NOMO-1 treated with DMSO at 0.1 percent for 48 hours (cell line): ENCODE measurements around the gene UTS2B.

Source experiments
- DNase-seq: peaks from one replicate; lab custom pipeline; 2025; ENCODE audit not compliant: unreplicated experiment; lab: John Stamatoyannopoulos, UW

The UTS2B gene, protein sequence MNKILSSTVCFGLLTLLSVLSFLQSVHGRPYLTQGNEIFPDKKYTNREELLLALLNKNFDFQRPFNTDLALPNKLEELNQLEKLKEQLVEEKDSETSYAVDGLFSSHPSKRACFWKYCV

DNA sequence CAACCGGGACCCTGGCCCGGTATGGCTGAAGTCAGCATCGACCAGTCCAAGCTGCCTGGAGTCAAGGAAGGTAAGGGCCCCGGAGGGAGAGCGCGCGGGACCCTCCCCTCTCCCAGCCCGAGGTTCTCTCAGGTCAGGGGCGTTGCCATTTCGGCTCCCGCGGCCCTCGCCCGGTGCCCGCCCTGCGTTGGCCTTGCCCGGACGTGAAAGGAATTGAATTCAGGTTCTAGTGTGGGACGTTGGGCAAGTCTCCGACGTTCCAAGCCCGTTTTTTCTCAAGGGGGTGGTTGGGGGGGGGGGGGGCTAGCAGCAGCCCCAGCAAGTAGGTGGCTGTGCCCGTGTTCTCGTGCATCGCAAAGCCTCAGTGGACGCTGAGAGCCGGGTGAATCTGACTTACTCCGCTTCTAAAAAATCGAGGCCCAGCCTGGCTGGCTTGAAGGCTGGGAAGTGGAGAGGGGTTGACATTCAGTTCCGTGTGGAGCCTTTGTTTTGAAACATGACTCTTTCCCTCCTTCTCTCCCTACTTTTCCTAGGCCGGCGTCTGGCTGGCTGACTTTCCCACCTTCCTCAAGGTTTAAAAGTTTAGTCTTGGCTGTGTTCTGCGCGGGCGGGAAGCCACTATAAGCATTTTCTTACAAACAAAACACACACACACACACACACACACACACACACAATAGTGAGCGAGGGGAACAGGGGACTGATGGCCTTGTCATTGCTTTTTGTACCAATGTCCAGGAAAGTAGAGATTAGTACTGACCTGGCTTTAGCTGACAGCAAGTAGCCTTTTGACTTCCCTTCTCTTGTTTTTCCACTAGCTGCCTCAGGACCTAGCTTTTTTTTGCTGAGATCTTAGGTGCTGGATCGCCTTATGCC is at the start of gene UTS2B:
UTS2B (minus strand) TSS at position 873 of the 876 bp plus-strand sequence. CDS start 48,337 bp downstream, outside the sequence.
- peak; percentile 32 for DNase-seq

DNA sequence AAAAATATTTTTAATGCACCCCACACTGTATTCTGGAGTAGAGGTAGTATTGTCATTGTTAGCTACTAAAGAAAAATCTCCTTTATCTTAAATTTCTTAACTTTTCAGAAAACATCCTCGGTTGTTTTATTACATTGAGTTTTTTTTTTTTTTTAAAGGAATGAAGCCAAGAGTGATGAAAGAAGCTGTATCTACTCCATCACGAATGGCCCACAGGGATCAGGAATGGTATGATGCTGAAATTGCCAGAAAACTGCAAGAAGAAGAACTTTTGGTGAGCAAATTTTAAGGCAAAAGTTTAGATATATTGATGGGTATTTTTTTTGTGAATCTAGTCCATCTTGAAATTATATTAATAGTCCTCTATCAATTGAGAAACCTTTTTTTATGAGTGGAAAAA is 49.7 kb upstream of the UTS2B start:
- DNase-seq: no peak

DNA sequence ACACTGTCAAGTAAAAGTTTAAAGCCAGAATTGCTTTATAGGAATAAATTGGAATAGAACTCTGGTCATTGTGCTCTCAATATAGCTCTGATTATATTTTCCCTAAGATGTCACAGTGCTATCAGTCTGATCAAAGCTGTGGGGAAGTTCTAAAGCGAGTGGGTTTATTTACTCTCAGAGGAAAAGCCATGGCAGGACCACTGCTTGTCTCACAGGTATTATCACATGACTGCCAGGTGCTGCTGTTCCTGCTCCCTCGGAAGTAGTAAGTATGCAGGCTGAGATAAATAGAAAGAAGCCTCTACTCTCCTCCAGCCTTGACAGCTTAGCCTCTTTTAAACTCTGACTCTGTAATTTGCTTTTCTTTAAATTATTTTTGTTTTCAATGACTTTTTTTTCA is 49.1 kb upstream of the UTS2B start:
- no peak for DNase-seq

DNA sequence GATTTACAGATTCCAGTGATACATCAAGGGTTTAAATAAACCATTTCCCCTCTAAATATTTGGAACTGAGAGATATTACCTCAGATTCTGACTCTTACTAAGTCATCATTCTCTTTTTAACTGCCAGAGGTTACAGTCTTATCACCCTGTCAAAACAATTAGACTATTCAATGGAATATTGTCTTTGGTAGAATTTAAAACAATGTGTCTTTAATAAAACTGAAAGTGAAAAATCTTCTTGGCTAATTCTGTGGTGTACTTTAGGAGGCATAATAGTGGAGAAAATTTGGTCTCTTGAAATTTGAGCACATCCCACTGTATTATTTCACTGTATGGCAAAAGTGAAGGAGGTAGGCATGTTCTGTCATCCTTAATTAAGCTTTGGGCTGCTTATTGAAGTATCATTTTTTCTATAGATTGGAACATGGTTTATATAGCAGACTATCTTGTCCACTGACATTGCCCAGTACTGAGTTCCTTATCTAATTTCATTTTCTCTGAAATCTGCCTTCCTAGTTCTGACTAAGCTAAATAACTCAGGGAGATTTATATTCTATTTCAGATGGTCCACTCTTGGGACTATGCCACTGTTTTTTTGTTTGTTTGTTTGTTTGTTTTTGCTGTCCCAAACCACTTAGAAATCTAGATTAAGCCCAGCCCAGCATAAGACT is 48.0 kb upstream of the UTS2B start:
- DNase-seq: no peak

DNA sequence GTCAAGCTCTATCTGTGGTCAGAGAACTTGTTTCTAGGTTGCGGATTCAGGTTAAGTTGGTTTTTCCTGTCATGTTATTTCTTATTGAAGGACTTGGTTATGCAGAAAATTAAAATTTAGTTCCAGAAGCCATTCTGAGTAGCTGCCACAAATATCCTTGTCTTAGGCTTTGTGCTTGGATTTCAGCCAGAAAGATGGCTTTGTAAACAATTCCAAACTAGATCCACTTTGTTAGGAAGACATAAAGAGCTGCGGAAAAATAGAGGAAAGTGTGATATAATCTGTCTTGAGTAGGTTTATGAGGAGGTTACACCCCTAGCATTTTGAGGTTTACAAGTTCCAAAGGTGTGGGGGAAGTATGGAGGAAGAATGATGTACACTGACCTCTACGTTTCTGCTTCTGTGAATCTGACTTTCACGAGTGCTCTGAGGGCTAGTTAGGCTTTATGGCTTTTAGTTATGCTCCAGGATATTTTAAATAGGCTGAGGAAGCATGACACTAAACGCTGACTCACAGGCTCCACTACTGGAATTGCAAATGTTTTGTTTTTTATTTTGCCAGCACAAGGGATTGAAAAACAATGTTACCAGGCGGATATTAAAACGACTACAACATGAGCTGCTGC is 46.3 kb upstream of the UTS2B start:
- DNase-seq: no peak

DNA sequence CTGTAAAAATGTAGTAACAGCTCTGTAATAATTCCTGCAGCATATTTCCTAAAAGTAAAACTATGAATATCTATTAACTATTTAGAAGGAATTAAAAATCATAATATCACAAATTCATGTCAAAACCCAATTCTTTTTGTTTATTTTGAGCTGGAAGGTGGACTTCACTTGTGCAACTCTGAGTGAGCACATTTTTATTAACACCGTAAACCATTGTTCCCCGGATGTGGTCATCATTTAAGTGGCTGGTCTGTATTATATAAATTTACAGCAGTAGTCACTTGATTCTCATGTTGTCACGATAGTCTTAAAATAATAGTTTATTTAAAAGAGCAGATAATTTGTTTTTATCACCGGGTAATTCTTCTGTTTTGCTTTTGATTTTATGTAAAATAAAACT is 43.0 kb upstream of the UTS2B start:
- no peak for DNase-seq

DNA sequence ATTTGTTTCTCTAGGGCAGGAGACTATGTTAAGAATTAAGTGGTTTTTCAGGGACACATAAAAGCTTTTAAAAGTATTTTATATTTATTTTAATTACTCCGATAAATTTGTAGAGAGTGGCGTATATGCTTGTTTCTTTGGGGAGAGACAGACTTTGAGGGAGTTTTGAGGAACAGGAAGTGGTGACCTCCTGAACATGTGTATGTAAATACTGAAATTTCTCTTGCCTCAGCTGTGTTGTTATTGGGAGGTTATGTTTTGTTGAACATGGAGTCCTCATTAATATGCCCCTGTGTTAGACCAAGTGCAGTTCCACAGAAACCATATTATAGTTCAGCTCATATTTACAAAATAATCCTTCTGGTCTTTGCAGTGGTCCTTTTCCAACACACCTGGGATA is 41.8 kb upstream of the UTS2B start:
- DNase-seq: peak; percentile 33

DNA sequence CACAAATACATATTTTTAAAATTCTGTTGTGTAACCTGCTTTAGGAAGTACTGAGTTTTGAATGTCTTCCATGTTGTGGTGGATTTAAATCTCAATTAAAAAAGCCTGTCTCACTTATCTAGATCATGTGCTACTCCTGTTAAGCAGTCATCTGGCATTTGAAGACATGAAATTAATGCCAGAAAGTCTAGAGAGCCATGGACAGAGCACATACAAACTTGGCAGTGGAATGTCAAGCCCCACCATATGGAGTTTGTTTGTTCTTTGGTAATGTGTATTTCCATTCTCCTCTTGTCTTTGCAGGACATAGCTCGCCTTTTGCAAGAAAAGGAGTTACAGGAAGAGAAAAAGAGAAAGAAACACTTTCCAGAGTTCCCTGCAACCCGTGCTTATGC is 39.3 kb upstream of the UTS2B start:
- DNase-seq: no peak

DNA sequence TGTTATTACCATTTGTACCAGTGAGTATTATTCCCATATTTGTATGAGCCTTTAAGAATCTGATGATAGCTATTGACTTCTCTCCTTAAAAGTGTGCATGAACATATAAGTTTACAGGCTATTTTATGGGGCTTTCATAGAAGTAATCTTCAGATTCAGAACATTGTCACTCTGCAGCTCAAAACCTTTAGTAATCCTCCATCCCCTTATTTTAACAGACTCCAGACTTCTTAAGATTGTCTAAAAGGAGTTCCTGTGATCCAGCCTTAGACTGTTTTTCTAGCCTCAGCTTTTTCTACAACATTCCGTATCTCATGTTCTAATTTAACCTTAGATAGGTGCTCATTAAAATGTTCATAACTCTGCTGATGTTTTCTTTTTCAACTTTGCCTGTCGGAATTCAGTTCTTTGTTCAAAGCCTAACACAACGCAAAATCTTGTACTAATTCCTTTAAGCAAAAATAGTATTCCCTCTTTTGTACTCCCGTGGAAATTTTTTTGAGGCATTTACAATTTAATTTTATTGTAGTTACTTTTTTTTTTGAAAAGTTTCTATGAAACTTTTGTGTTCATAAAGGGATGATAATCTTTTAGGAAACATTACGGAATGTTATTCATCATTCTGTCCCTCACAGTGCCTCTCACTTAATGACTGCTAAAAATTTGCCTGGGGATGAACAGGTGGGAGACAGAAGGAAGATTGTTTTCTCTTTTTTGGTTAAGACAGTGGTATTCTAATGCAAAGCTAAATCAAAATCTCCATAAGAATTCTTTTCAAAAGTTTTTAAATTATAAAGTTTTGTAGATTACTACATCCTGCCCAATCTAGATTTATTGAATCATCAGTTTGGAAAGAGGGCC is 38.7 kb upstream of the UTS2B start:
- no peak for DNase-seq

DNA sequence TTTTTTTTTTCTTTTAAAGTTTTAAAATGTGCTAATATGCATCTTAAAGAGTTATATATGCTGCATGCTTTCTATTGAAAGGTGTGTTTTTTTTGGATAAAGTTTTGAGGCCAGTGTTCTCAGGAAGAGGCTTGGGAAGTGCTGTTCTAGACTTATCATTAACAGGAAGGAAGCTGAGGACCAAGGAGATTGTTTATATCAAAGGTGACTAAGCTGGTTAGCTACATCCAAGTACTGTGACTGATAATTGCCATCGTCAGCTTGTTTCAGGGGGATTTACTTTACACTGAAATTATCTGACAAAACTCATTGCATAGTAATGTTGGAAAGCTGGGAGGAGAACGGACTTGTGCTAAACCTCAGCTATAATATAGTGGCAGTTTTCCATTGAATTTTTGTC is 36.3 kb upstream of the UTS2B start:
- DNase-seq: no peak

DNA sequence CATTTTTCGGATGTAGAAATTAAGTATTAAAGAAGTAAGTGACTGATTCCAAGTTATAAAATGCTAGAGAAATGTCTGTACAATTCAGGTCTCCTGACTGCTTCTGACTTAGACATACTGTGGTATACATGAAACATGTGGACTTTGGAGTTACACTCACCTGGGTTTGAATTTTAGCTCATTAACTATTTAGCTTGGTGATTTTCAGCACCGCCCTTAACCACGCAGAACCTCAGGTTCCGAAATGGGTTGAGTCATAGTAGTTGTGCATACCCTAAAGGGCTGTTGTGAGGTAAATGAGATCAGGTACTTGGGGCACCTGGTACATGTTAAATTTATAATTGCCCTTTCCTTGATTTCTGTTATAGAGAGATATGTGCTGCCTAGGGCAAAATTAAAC is 32.9 kb upstream of the UTS2B start:
- DNase-seq: no peak

DNA sequence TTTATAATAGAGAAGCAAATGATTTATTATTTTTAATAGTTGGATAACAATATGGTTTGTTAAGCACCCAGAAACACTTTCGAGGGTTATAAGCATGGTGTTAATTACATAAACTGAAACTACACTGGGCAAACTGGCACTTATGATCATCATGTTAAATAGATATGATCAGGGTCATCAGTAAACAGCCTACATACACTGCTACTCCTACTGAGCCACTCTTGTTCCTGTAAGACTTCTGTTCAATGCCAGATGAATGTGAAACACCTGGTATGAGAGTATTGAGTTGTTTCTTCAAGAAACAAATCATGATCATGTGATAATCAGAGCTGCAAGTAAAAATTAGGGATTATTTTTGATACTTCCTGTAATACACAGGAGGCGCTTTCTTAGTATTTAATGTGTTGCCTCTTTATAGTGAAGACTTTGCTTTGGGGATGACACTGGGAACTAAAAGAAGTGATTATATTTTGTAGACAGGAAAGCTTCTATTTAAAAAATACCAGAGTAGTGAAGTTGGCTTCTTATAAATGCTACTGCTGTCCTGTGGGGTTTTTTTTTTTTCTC is 32.3 kb upstream of the UTS2B start:
- no peak for DNase-seq

DNA sequence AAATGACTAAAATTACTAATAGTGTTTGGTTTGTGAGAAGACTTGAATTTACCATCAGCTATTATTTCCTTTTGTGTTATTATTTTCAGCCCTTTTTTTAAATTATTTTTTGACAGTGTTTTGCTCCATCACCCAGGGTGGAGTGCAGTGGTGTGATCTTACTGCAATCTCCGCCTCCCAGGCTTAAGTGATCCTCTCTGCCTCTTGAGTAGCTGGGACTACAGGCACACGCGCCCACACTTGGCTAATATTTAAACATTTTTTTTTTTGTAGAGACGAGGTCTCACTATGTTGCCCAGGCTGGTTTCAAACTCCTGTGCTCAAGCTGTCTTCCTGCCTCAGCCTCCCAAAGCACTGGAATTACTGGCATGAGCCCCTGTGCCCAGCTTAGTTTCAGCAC is 31.7 kb upstream of the UTS2B start:
- DNase-seq: no peak

DNA sequence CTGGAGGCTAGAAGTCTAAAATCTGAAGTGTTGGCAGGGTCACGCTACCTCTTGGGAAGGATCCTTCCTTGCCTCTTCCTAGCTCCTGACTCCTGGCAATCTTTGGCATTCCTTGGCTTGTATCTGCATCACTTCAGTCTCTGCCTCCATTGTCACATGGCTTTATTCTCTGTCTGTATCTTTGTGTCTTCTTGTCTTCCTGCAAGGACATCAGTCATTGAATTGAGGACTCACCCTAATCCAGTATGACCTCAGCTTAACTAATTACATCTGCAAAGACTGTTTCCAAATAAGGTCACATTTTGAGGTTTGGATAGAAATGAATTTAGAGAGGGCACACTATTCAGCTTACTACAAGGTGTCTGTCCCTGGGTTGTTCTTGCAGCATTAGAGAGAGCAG is 31.1 kb upstream of the UTS2B start:
- DNase-seq: no peak

DNA sequence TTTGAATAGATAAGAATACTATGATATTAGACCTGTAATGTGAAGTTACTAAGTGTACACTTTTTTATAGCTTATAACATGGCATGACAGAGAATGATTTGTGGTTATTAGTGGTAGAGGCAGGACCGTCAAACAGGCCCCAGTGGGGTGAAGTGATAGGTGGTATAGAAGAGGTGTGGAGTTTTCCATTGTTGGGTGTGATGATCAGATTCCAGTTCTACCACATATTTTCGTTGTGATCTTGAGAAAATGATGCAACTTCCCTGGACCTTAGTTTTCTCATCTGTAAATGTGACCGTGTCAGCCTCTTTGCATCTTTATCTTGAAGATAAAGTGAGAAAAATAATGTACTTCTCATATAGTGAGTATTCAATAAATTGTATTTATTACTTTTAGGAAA is 30.3 kb upstream of the UTS2B start:
- no peak for DNase-seq

DNA sequence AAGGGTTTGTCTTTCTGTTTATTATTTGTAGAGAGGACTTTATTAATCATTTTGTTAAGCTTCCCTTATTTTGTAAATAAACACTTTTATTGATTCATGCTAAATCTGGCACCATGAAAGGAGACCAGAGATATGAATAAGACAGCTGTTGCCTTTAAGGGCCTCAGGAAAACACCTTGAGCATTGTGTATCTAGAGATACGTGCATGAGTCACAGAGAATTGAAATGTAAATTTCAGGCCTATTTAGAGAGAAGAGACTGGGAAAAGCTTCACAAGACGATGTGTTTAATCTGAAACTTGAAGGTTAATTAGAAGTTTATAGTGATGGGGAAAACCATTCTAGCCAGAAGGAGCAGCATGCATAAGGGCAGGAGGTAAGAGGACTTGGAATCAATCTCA is 28.6 kb upstream of the UTS2B start:
- no peak for DNase-seq

DNA sequence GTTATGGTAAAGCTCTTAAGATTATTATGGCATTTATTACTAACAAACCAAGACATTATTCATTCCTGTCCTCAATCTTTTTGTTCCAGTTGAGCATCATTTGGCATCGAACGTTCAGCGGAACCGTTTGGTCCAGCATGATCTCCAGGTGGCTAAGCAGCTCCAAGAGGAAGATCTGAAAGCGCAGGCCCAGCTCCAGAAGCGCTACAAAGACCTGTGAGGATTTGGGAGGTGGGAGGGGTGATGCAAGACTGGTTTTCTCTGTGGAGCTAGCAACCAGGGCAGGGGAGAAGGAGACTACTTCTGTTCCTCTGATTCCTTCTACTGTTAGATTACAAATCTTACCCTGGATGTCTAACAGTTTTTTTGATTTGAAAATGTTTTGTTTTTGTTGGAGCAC is 27.6 kb upstream of the UTS2B start:
- no peak for DNase-seq

DNA sequence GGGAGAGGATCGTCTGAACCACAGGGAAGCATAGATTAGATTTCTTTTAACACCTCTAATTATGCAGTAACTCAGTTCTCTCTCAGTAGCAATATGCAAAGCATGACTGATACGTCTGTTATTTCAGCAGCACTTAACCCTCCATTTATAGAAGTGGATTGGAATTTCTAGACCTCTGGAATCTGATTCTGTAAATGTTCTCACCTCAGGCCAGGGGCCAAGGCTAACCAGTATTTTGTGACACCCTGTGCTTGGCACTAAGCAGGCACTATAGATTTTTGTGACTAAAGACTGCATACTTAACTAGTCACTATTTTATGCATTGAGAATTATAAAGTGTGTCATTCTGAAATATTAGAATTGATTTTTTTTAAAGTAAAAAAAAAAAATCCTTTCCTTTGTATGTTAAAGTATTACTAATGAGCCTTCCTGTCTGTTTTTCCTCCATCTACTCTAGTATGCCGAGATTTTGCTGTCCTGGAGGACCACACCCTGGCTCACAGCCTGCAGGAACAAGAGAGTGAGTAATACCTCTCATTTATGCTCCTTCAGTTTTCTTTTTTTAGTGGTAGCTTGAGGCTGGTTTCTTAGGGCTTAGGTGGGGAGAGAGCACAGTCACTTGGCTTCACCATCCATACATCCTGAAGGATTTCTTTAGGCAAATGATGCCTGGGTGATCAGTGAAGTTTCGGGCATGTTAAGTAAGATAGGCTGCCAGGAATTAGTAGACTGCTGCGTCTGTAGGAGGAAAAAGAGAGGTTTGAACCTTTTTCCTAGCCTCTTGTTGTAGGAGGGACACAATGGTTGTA is 26.5 kb upstream of the UTS2B start:
- no peak for DNase-seq

DNA sequence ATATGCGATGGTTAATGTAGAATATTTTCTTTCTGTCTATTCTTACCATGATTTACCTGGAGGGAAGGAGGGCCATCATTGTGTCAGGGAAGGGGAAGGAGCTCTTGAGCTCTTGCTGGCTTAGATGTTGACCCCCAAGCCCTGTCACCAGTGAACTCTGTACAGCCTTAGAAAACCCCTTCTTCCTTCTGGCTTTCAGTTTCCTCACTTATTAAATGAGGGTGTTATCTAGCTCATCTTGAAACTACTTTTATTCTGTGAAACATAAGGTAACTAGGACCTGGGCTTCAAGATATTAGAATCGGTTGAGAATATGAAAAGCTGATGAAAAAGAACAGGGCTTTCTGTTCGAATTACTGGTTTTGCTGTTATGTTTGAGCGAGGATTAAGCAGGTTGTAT is 25.1 kb upstream of the UTS2B start:
- DNase-seq: no peak
